Activated CD4-positive, alpha-beta T cell treated with anti-CD3 and anti-CD28 coated beads, Interleukin-2, Interleukin-4, amounts not matched to agents 100 ng/mL and 50 ng/mL, durations not matched to agents 16 hours and 8 hours (primary cell): ENCODE measurements around the gene DNAJC15.
"Not testable (repeated sequence)": the region's sequence is repeated elsewhere in the genome, so short reads cannot be mapped to it uniquely, and the experiment has no call there.

ENCODE experiments used
- DNase-seq: peaks from one replicate; pipeline ENCODE4 v3.0.0-alpha.2; 2020; ENCODE audit warnings: low spot score

The DNAJC15 gene

DNA sequence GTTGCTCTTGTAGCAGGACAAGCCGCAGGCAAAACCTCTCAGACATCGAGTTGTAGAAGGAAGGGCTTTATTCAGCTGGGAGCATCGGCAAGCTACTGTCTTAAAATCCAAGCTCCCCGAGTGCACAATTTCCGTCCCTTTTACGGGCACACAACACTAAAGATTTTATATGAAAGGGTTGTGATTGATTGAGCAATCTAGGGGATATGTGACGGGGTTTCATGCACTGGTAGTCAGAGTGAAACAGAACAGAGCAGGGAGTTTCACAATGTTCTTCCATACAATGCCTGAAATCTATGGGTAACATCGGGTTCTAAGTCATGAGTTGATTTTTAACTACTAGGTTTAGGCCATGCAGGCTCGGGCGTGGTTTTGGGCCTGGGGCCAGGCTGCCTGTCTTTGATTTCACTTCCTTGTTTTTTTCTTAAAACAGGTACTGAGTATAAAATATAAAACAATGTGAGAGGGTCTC, 22.0 kb downstream of the DNAJC15 start:
- DNase-seq = peak; percentile 79

DNA sequence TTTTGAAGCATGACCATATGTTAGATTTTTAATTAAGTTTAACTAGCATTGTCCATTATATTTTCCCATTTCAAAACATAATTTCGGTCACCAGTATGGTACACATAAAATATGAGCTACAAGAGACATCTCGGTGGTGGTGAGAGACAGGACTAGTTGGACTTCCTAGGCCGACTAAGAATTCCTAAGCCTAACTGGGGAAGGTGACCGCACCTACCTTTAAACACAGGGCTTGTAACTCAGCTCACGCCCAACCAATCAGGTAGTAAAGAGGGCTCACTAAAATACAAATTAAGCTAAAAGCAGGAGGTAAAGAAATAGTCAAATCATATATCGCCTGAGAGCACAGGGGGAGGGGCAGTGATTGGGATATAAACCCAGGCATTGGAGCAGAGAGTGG, 22.9 kb downstream of the DNAJC15 start:
- DNase-seq = no peak

DNA sequence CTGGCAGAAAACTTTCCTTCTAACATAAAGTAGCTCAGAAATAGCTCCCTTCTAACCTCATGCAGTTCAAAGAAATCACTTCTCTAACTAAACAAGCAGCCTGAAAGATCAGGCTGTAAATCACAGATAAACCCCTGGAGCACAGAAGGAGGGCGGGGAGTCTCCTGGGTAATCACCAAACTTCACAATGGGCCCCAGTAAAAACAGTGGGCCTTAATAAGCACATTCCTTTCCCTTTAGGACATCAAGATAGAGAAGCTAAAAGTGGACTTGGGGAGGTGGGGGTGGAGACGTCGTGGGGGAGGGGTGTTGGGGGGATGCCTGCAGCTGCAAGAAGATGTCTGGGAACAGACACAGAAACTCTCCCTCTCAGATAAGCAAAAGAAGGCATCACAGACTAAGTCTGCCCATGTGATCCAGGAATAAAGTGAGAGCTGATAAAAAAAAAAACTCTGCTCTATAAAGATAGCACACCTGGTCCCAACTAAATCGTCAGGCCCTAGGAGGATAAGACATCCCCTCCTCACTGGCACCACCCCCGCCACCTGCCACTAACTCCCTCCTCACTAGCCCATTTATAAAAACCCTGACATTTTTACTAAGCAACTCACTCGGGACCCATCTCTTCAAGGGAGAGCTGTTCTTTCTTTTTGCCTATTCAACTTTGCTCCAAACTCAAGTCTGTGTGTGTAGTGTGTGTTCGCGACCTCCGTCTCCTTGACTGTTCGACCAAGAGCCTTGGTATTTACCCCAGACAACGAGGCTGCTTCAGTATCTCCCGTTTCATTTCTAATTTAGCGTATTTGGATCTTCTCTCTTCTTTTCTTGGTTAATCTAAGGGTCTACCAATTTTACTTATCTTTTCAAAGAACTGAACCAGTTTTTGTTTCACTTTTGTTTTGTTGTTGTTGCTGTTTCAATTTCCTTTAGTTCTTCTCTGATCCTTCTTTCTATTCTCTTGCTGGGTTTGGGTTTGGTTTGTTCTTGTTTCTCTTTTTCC, 31.7 kb downstream of the DNAJC15 start:
- DNase-seq = peak; percentile 17

DNA sequence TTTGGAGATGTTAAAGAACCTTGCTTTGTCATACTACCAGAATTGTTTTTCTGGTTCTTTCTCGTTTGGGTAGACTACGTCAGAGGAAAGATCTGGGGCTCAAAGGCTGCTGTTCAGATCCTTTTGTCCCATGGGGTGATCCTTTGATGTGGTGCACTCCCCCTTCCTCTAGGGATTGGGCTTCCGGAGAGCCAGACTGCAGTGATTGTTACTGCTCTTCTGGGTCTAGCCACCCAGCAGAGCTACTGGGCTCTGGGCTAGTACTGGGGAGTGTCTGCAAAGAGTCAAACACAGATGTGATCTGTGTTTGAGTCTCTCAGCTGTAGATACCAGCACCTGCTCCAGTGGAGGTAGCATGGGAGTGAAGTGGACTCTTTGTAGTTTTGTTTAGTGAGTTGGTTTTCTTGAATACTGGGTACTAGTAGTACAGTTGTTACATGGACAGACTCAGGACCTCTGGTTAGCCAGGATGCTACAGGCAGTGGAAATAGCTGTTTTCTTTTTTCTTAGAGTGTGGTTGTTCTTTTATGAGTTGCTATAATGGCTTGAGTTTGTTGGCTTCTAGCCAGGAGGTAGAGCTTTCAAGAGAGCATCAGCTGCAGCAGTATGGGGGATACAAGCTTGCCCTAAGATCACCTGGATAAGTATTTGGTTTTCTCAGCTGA, 34.4 kb downstream of the DNAJC15 start:
- no peak for DNase-seq

DNA sequence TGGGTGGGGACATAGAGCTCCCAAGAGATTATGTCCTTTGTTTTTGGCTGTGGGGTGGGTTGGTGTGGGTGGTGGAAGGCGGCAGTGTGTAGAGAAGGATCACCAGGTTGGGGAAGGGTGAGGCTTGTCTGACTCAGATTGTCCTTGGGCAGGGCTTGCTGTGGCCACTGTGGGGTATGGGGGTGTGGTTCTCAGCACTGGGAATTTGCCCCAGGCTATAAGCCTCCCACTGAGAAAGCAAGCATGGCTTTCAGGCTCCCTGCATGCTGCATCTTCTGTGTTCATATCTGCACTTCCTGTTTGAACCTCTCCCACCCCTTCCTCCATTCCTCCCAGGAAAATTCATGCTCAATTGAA, 34.9 kb downstream of the DNAJC15 start:
- peak; percentile 15 for DNase-seq

DNA sequence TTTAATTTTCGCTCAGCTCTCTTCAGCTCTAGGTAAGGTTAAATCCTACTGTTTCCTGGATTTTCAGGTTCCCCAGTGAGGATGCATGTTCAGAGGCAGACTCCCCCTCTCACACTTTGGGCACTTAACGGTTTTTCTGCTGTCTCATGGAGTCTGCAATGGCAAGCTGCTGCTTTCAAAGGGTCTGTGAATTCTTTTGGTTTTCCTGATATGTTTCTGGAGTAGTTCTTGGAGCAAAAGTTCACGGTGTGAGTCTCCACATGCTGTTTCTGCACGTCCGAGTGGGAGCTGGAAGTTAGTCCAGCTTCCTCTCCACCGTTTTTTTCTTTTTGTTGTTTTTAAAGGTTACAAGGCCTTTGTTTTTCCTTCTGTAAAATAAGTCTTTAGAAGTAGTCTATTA, 35.4 kb downstream of the DNAJC15 start:
- no peak for DNase-seq

DNA sequence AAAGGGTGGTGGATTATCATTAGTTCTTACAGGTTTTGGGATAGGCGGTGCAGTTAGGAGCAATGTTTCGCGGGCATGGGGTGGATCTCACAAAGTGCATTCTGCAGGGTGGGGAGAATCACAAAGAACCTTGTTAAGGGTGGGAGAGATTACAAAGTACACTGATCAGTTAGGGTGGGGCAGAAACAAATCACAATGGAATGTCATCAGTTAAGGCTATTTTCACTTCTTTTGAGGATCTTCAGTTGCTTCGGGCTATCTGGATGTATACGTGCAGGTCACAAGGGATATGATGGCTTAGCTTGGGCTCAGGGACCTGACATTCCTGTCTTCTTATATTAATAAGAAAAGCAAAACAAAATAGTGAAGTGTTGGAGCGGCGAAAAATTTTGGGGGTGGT, 36.4 kb downstream of the DNAJC15 start:
- DNase-seq = not testable (repeated sequence)

DNA sequence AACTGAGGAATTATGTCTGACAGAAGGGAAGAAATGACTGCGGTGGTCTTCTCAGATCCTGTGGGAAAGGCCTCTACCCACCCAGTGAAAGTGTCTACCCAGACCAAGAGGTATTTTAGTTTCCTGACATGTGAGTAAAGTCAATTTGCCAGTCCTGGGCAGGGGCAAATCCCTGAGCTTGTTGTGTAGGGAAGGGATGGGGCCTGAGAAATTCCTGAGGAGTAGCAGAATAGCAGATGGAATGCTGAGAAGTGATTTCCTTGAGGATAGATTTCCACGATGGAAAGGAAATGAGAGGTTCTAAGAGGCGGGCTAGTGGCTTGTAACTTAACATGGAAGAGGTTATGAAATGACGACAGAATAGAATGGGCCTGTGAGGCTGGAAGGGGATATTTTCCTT, 37.4 kb downstream of the DNAJC15 start:
- not testable (repeated sequence) for DNase-seq

DNA sequence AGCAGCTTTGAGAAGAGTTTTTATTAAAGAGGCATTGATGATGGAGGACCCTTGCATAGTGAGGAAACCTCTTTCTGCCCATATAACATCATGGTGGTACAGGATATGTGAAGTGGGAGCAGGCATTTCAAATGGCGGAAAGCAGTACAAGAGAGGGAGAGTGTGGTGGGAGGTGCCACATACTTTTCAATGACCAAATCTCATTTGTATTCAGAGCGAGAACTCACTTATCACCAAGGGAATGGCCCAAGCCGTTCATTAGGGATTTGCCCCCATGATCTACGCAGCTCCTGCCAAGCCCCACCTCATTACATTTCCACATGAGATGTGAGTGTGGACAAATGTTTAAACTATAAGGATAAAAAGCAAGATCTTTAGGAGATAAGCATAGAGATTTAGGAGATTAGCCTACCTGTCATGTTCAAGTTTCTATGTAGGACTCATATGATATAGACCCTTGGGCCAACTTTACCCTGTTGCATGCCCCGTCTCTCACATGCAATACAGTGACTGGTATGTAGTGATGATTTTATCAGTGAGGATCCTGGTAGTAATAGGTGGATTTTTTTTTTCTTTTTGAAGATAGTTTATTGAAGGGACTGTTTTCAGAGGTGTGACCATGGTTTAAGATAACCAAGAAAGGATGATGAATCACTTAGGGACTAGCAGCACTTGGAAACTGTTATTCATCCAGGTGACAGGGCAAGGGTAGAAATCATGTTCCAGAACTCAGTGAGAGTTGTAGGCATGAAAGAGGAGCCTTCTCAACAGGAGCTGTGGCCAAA, 38.3 kb downstream of the DNAJC15 start:
- DNase-seq = no peak

DNA sequence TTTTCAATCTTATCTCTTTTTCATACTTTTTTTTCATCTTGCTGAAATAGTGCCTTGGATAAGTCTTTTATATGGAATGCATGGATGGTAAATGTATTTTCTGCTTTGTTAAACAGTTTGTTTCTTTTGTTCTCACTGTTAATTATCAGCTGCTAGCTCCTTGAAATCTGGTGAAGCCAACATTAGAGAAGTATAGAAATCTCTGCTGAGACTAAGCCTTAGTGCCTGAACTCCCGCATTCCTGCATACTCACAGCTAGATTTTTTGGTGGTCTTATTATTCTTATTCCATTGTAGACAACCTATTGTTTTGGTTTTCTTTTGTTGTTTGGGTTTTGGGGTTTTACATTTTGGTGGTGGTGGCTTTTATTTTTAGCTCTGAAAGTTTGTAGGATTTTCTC, 48.4 kb downstream of the DNAJC15 start:
- DNase-seq = no peak

DNA sequence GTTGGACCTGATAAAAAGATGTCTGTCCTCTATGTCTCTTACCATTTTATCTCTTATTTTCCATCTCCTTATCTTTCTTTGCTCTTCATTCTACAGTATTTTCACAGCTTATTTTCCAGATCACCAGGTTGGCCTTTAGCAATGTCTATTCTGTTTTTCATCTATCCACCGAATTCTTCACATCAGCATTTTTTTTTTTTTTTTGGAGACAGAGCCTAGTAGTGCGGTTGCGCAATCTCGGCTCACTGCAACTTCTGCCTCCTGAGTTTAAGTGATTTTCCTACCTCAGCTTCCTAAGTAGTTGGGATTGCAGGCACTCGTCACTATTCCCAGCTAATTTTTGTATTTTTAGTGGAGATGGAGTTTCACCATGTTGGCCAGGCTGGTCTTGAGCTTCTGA, 49.0 kb downstream of the DNAJC15 start:
- DNase-seq = no peak

DNA sequence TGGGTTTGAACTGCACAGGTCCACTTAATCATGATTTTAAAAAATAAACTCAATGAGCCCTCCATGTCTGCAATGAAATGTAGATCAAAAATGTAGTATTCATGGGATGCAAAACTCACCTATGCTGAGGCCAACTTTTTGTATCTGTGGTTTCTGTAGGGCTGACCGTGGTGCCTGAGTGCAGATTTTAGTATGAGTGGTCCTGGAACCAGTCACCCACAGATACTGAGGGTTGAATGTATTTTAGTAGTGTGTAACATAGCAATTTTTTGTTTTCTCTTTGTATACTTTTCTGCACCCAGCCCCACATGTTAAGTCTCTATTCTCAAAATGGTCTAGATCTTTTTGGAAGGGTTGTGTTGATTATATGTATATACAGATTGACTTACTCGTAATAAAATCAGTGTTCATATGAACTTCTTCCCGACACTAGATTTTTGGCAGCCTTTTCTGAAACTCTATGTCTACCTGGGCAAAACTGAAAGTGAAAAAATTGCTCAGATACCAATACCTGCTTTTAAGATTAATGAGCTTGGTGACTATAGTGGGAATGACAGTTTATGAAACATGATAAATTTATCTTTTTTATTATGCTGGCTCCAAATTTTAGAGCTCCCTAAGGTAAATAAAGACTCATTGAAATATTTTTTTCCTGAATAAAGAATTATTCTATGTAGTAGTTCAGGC, 51.6 kb downstream of the DNAJC15 start:
- peak; percentile 35 for DNase-seq

DNA sequence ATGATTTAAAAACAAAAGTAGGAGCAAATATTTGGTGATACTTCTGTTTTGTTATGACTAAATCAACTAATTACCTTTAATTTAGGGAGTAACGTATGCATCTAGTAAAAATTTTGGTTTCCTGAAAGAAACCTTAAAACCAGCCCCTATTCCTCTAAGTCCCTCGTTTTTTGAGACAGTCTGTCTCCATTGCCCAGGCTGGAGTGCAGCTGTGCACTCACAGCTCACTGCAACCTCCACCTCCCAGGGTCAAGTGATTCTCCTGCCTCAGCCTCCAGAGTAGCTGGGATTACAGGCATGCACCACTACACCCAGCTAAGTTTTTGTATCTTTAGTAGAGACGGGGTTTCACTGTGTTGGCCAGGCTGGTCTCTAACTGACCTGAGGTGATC, 52.1 kb downstream of the DNAJC15 start:
- not testable (repeated sequence) for DNase-seq

DNA sequence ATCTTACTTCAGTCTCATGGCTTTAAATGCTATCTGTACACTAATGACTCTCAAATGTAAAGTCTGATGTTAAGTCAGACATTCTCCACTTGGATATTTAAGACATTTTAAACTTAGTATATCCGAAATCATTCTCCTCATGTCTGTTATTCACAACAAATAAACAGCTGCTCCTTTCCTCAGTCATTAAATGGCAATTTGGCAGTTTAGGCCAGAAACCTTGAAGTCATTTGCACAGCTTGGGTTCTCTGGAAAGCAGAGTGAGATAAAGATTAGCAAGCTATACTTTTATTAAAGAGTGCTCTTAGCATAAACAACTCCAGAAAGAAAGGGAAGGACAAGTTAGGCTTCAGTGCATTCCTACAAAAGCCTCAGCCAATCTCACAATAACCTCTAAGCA, 53.7 kb downstream of the DNAJC15 start:
- no peak for DNase-seq

DNA sequence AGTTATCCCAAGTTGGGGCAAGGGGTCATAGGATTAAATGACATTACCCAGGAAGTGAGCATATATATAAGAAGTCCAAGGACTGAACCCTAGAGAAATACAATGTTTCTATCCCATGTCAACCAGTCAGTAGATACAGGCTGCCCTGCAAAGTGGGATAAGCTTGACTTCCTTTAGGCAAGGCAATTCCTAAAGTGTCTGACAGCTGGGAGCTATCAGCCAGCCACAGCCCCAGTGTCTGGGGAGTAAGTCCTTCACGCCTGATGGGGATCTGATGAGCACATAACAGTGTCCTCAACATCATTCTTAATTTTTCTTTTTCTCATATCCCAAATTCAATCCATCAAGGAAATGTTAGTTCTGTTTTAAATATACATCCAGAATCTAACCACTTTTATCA, 54.1 kb downstream of the DNAJC15 start:
- no peak for DNase-seq

DNA sequence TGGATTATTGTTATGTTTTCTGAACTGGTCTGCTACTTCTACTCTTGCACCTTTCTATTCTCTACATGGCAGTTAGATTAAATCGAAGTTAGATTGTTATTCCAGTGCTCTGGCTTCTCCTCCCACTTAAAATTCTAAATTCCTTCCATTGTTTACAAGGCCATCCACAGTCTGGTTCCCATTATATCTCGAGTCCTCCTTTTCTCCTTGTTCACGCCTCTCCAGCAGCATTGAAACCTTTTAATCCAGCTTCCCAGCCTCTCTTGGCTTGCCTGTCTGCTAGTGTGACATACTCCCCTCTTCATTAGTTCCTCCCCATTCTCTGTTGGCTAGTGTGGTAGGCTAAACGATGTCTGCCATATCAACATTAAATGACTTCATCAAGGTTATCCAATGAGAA, 54.5 kb downstream of the DNAJC15 start:
- DNase-seq = no peak

DNA sequence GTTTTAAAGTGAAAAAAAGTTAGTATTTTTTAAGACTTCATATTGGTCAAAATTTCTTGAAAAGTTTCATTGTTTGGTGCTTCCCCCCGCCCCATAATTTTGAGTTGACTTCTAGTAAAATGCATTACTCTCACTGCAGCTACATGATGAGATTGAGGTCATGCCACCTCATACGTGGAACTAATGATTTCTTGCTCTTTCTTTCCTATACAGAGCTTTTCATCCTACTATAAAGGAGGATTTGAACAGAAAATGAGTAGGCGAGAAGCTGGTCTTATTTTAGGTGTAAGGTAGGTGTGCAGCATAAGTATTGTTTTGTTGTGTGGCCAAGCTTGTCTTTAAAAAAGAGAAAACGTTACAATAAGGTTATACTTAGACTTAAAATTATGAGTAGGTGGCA, 55.0 kb downstream of the DNAJC15 start:
- DNase-seq = no peak

DNA sequence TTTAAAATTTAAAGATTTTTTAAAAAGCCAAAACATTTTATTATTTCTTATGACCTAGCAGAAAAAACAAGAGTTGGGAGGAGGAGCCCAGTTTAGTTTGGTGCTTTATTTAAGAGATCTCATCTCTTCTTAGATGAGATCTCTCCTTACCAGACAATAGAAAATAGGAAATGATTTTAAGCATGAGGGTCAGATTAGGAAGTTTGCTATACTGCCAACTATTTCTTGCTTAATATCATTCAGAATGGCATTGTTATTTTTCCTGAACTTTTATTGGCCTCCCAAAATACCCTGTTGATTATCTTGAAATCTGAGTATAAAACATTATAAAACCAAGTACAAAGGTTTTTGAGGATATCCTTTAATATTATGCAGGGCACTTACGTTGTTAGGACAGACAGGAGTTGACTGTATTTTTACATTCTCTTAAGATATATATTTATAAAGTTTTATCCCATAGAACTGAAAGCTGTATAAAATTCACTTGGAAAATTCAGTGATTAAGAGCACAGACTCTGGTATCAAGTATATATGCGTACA, 56.1 kb downstream of the DNAJC15 start:
- no peak for DNase-seq

DNA sequence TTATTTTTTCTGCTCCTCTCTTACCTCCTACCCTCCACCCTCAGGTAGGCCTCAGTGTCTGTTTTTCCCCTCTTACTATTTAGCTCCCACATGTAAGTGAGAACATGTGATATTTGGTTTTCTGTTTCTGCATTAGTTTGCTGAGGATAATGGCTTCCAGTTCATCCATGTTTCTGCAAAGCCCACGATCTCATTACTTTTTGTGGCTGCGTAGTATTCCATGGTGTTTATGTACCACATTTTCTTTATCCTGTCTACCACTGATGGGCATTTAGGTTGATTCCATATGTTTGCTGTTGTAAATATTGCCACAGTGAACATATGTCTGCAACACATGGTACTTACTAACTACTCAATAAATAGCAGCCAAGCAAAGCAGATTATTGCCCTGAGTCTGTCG, 56.8 kb downstream of the DNAJC15 start:
- no peak for DNase-seq

DNA sequence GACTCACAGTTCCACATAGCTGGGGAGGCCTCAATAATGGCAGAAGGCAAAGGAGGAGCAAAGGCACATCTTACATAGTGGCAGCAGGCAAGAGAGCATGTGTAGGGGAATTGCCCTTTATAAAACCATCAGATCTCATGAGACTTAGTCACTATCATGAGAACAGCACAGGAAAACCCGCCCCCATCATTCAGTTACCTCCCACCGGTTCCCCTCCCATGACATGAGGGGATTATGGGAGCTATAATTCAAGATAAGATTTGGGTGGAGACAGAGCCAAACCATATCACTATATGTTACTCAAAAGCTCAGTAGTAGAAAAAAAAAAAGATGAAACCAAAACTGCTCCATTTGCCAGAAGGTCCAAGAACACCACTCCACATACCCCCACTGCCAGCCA, 58.5 kb downstream of the DNAJC15 start:
- DNase-seq = no peak

DNA sequence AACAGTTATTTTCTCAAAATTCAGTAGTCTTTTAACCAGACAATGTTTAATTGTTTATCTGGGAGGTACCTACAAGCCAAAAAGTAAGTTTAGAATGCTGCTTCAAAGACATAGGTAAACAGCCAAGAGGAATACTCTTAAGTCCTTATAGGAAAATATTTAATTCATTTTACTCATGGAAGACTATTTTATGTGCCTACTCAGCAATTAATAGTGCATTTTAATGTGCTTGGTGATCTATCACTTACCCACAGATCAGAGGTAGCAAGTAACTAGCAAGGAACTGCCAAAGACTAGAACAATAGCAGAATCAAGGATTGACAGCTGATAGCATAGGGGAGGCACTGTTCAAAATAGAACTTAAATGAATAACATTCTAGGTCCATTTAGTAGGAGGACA, 60.4 kb downstream of the DNAJC15 start:
- DNase-seq = no peak

DNA sequence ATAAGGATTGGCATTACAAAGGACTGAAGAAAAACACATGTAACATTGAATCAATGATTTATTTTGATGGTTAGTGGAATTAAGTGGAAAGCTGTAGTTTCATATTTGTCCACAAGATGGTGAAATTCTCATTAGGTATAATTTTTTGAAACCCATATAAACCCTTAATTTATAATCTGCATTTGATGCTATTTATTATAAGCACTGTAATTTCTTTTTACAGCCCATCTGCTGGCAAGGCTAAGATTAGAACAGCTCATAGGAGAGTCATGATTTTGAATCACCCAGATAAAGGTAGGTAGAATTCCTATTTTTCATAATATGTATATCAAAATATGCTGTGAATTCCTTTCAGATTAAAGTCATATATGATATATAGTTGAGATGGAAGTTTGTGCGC, 62.2 kb downstream of the DNAJC15 start:
- DNase-seq = peak; percentile 11
